ENCODE results near the gene ARG2.
A peak's percentile ranks its signal among the peaks of the same experiment; 100 is the strongest.

The ARG2 gene

GRCh38 chr14:67674480-67675218 lies 54.9 kb downstream of the ARG2 start, which contains the start of gene VTI1B:
Gene VTI1B (minus strand): TSS chr14:67674632. CDS start chr14:67674489, 143 bp downstream.
- no peak for TF ChIP-seq CTCF (IDR thresholded peaks at IDR 0.05; ENCODE audit: poor library complexity, severe bottlenecking)
- peak; percentile 86 for ATAC-seq (ENCODE audit: low read depth)

GRCh38 chr14:67675219-67675582 lies 55.5 kb downstream of the ARG2 start:
- peak overlapping the region; percentile 68 for H3K27ac ChIP-seq (ENCODE audit: poor library complexity, severe bottlenecking)
- no peak for TF ChIP-seq CTCF (IDR thresholded peaks at IDR 0.05; ENCODE audit: poor library complexity, severe bottlenecking)

More at GRCh38 chr14:67674480-67675218, 54.9 kb downstream of the ARG2 start, which contains the start of gene VTI1B:
- DNase-seq (ENCODE audit: low spot score), result peak; percentile 83
- peak within 1 kb of the TSS; percentile 66 for H3K4me3 ChIP-seq (ENCODE audit: severe bottlenecking)
- H3K9me3 ChIP-seq (ENCODE audit: severe bottlenecking), result no peaks in the 10 kb centered on the region
- H3K27ac ChIP-seq (ENCODE audit: poor library complexity, severe bottlenecking), result peak within 1 kb of the TSS; percentile 68
- H3K36me3 ChIP-seq (ENCODE audit: low read depth), result peaks cover 39% of the 10 kb centered on the region
- H3K4me1 ChIP-seq (ENCODE audit: insufficient read depth, poor library complexity, severe bottlenecking), result peaks cover 4% of the 10 kb centered on the region
- no peaks in the 10 kb centered on the region for H3K27me3 ChIP-seq (ENCODE audit: insufficient read depth, poor library complexity, severe bottlenecking)

GRCh38 chr14:67679006-67679405 lies 59.3 kb downstream of the ARG2 start:
- H3K4me1 ChIP-seq (ENCODE audit: insufficient read depth, poor library complexity, severe bottlenecking), result peaks cover 11% of the 10 kb centered on the region
- no peaks in the 10 kb centered on the region for H3K27me3 ChIP-seq (ENCODE audit: insufficient read depth, poor library complexity, severe bottlenecking)
- H3K9me3 ChIP-seq (ENCODE audit: severe bottlenecking), result no peaks in the 10 kb centered on the region
- peaks cover 79% of the 10 kb centered on the region for H3K36me3 ChIP-seq (ENCODE audit: low read depth)
- ATAC-seq (ENCODE audit: low read depth) (no peak), DNase-seq (ENCODE audit: low spot score) (no peak)
- TF ChIP-seq CTCF (IDR thresholded peaks at IDR 0.05; ENCODE audit: poor library complexity, severe bottlenecking), result no peak
- H3K27ac ChIP-seq (ENCODE audit: poor library complexity, severe bottlenecking), result no peak overlapping the region
- no peak overlapping the region for H3K4me3 ChIP-seq (ENCODE audit: severe bottlenecking)

More at GRCh38 chr14:67675219-67675582, 55.5 kb downstream of the ARG2 start:
- H3K4me3 ChIP-seq (ENCODE audit: severe bottlenecking), result peak overlapping the region; percentile 66
- H3K27me3 ChIP-seq (ENCODE audit: insufficient read depth, poor library complexity, severe bottlenecking), result no peaks in the 10 kb centered on the region
- no peak for ATAC-seq (ENCODE audit: low read depth)
- H3K9me3 ChIP-seq (ENCODE audit: severe bottlenecking), result no peaks in the 10 kb centered on the region
- peaks cover 6% of the 10 kb centered on the region for H3K4me1 ChIP-seq (ENCODE audit: insufficient read depth, poor library complexity, severe bottlenecking)
- DNase-seq (ENCODE audit: low spot score), result no peak
- H3K36me3 ChIP-seq (ENCODE audit: low read depth), result peaks cover 44% of the 10 kb centered on the region

- no peaks in the 10 kb centered on the region for H3K9me3 ChIP-seq (ENCODE audit: severe bottlenecking)
- peak overlapping the region; percentile 12 for H3K27ac ChIP-seq (ENCODE audit: poor library complexity, severe bottlenecking)
- H3K4me1 ChIP-seq (ENCODE audit: insufficient read depth, poor library complexity, severe bottlenecking), result peaks cover 11% of the 10 kb centered on the region
- H3K4me3 ChIP-seq (ENCODE audit: severe bottlenecking), result no peak overlapping the region
- peak; percentile 92 for ATAC-seq (ENCODE audit: low read depth)
- H3K27me3 ChIP-seq (ENCODE audit: insufficient read depth, poor library complexity, severe bottlenecking), result no peaks in the 10 kb centered on the region
- TF ChIP-seq CTCF (IDR thresholded peaks at IDR 0.05; ENCODE audit: poor library complexity, severe bottlenecking), result no peak
- peaks cover 91% of the 10 kb centered on the region for H3K36me3 ChIP-seq (ENCODE audit: low read depth)
- DNase-seq (ENCODE audit: low spot score), result no peak
Observed at GRCh38 chr14:67680121-67680602, 60.4 kb downstream of the ARG2 start.

GRCh38 chr14:67680941-67681340 lies 61.2 kb downstream of the ARG2 start:
- peaks cover 11% of the 10 kb centered on the region for H3K4me1 ChIP-seq (ENCODE audit: insufficient read depth, poor library complexity, severe bottlenecking)
- no peak for TF ChIP-seq CTCF (IDR thresholded peaks at IDR 0.05; ENCODE audit: poor library complexity, severe bottlenecking)
- peak overlapping the region; percentile 12 for H3K27ac ChIP-seq (ENCODE audit: poor library complexity, severe bottlenecking)
- no peaks in the 10 kb centered on the region for H3K9me3 ChIP-seq (ENCODE audit: severe bottlenecking)
- ATAC-seq (ENCODE audit: low read depth) (no peak), DNase-seq (ENCODE audit: low spot score) (no peak)
- no peak overlapping the region for H3K4me3 ChIP-seq (ENCODE audit: severe bottlenecking)
- no peaks in the 10 kb centered on the region for H3K27me3 ChIP-seq (ENCODE audit: insufficient read depth, poor library complexity, severe bottlenecking)
- peaks cover 93% of the 10 kb centered on the region for H3K36me3 ChIP-seq (ENCODE audit: low read depth)

All from RWPE2 (cell line).